Dendritic cell treated with granulocyte-macrophage colony-stimulating factor and Interleukin-4, amounts not matched to agents 40 ng/mL and 50 ng/mL, for 4 days (primary cell): ENCODE results near the gene MYCN.

Source experiments
- H3K27ac Mint-ChIP-seq: one replicate; pipeline ENCODE4 v1.8.0; 2022; ENCODE audit warnings: mild to moderate bottlenecking, mixed read lengths
- H3K27me3 Mint-ChIP-seq: one replicate; pipeline ENCODE4 v1.8.0; 2022; ENCODE audit warnings: mild to moderate bottlenecking, mixed read lengths
- H3K36me3 Mint-ChIP-seq: one replicate; pipeline ENCODE4 v1.8.0; 2022; ENCODE audit warnings: low read depth, mixed read lengths
- H3K4me1 Mint-ChIP-seq: one replicate; pipeline ENCODE4 v1.8.0; 2022; ENCODE audit warnings: low read depth, mixed read lengths
- H3K4me3 Mint-ChIP-seq: one replicate; pipeline ENCODE4 v1.8.0; 2022; ENCODE audit warnings: mild to moderate bottlenecking, moderate library complexity, mixed read lengths
- H3K9me3 Mint-ChIP-seq: one replicate; pipeline ENCODE4 v1.8.0; 2022; ENCODE audit warnings: mixed read lengths
- intact Hi-C: fragments of 100-400 bp; cut with micrococcal nuclease; formaldehyde crosslinking; loops from one replicate; pipeline ENCODE4 v1.15.0; 2022

The MYCN gene

DNA sequence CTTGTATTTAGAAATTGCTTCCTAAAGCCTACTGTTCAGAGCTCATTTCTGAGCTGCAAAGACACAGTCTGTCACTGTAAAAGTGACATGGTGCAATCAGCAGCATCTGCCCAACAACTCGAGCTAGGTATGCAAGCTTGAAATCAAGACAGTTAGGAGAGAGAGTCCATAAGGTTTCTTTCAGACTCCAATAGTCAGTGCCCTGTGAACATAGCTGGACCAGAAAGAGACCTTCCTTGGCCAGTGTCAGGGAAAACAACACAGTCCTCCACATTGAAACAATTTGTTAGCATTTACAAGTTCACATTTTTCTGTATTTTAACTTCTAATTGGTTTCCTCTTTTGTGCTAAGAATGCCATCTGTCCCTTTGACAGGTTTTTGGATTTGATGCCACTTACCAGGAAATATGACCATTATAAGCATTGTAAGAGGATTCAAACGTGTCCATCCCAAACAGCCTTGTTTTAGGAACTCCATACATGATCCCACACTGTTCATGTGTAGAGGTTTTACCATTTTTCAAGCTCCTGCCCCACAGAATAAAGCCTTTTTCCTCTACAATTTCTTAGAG lies 8.9 kb upstream of the MYCN start:
- H3K36me3 Mint-ChIP-seq = no peaks in the 10 kb centered on the region

DNA sequence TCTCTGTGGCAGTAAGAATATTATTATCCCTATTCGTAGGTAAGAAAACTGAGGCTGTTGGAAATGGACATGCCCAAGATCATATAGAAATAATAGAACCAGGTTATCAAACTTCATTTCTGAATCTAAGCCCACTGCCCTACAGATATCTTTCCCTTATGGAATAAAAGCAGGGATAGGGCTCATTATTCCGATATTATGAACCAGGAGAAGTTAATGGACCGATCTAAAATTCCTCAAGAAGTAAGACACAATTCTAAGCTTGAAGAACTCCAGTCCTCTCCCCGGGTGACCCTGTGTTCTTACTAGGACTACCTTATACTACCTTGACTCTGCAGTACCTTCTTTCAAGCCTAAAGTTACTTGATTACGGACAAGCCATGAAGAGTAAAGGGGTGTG lies 8.4 kb upstream of the MYCN start:
- no peaks in the 10 kb centered on the region for H3K4me1 Mint-ChIP-seq

More for the DNA sequence above, 8.9 kb upstream of the MYCN start:
- H3K4me1 Mint-ChIP-seq = no peaks in the 10 kb centered on the region
- H3K27ac Mint-ChIP-seq = no peak overlapping the region
- no peak overlapping the region for H3K4me3 Mint-ChIP-seq
- no peaks in the 10 kb centered on the region for H3K9me3 Mint-ChIP-seq
- peaks cover 2% of the 10 kb centered on the region for H3K27me3 Mint-ChIP-seq
- intact Hi-C loops = no loop called here

DNA sequence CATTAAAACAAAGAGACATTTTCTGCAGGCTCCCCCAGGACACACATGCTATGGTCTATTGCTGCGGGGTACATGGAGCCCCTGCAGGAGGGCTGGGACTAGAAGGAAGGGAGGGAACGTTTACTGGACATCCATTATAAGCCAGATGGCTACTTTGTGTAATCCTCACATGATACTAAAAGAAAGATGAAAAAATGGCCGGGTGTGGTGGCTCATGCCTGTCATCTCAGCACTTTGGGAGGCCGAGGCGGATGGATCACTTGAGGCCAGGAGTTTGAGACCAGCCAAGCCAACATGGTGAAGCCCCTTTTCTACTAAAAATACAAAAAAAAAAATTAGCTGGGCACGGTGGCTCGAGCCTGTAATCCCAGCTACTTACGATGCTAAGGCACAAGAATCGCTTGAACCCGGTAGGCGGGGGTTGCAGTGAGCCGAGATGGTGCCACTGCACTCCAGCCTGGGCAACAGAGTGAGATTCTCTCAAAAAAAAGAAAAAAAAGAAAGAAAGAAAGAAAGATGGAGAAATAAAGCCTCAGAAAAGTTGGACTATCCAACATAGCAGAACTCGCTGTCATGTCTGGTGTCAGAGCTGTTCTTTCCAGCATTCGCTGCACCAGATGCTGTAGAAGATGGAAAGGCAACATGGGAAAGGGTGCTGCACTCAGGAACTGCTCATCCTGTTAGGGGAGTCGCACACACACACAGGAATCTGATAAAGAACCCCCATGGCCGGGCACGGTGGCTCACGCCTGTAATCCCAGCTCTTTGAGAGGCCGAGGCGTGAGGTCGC lies 7.8 kb upstream of the MYCN start:
- no peaks in the 10 kb centered on the region for H3K9me3 Mint-ChIP-seq
- no peak overlapping the region for H3K4me3 Mint-ChIP-seq
- no peak overlapping the region for H3K27ac Mint-ChIP-seq
- H3K36me3 Mint-ChIP-seq = no peaks in the 10 kb centered on the region
- intact Hi-C loops = no loop called here
- H3K4me1 Mint-ChIP-seq = no peaks in the 10 kb centered on the region
- H3K27me3 Mint-ChIP-seq = peaks cover 8% of the 10 kb centered on the region

More for the DNA sequence above, 8.4 kb upstream of the MYCN start:
- Mint-ChIP-seq H3K27ac (no peak overlapping the region), H3K36me3 (no peaks in the 10 kb centered on the region), H3K9me3 (no peaks in the 10 kb centered on the region), H3K4me3 (no peak overlapping the region), H3K27me3 (peaks cover 4% of the 10 kb centered on the region)
- intact Hi-C loops = no loop called here

DNA sequence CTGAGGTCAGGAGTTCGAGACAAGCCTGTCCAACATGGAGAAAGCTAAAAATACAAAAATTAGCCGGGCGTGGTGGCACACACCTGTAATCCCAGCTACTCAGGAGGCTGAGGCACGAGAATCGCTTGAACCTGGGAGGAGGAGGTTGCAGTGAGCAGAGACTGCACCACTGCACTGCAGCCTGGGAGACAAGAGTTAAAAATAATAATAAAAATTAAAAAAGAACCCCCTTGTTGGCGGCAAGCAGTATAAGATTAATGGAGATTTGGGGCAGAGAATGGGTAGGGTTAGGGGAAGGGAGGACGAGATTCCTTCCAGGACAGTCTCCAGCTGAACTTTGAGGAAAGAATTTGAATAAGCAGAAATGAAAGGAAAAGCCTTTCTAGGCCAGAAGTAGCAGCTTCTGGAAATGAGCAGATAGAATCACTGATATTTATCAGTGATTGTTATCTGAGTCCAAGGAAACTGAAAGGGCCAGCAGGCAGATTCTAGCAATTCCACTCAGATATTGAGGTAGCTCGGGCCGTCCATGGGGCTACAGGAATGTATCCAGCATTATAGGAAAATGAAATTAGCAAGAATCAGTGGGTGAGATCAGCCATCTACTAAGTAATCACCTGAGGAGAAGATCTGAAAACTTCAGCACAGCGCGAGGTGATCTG lies 7.0 kb upstream of the MYCN start:
- Mint-ChIP-seq H3K4me1 (no peaks in the 10 kb centered on the region), H3K36me3 (no peaks in the 10 kb centered on the region), H3K27me3 (peaks cover 10% of the 10 kb centered on the region), H3K9me3 (no peaks in the 10 kb centered on the region), H3K27ac (no peak overlapping the region), H3K4me3 (no peak overlapping the region)
- intact Hi-C loops = no loop called here

DNA sequence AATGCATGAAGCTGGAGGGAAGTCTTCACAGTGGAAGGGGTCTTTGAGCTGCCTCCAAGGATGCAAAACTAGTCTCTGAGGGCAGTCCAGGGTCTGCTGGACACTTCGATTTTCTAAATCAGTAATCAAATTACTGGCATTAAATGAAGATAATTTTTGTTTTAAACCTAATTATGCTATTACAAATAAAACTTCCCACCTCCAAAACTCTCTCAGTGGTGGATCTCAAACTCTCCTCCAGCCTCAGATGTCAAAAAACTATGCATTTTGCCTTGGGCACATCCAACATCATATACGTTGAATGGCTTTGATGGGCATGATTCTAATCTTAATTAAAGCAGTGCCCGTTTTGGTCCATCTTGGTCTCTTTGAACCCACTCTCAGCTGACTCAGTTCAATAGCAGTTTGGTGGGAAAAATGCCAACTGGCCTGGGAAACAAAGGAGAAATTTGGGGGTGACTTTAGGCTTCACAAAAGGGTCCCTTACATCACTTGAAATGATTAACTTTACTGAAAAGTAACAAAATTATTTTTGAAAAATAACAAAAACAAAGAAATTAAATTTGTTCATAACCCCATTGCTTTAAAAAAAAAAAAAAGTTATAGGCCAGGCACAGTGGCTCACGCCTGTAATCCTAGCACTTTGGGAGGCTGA lies 5.9 kb upstream of the MYCN start:
- no peaks in the 10 kb centered on the region for H3K36me3 Mint-ChIP-seq
- no peaks in the 10 kb centered on the region for H3K9me3 Mint-ChIP-seq
- no peaks in the 10 kb centered on the region for H3K4me1 Mint-ChIP-seq
- H3K27me3 Mint-ChIP-seq = peaks cover 21% of the 10 kb centered on the region
- intact Hi-C loops = no loop called here
- H3K27ac Mint-ChIP-seq = no peak overlapping the region
- H3K4me3 Mint-ChIP-seq = no peak overlapping the region

DNA sequence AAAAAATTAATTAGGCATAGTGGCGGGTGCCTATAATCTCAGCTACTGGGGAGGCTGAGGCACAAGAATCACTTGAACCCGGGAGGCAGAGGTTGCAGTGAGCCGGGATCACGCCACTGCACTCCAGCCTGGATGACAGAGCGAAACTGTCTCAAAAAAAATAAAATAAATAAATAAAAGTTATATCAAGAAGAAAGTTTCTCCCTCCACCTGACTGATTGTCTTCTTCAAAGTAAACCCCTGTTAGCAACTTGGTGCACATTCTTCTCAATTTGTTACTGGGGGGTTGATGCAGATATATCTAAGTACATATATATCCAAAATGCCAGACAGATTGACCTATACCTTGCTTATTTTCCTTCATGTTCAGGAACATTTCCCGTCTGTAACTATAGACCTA lies 5.2 kb upstream of the MYCN start:
- H3K4me3 Mint-ChIP-seq = no peak overlapping the region
- H3K9me3 Mint-ChIP-seq = no peaks in the 10 kb centered on the region
- intact Hi-C loops = loop anchor here (5.0 kb wide), 1 partner anchor 298 kb away; no protein-coding TSS in a partner anchor
- no peak overlapping the region for H3K27ac Mint-ChIP-seq
- peaks cover 28% of the 10 kb centered on the region for H3K27me3 Mint-ChIP-seq
- H3K36me3 Mint-ChIP-seq = no peaks in the 10 kb centered on the region
- H3K4me1 Mint-ChIP-seq = peaks cover 8% of the 10 kb centered on the region

DNA sequence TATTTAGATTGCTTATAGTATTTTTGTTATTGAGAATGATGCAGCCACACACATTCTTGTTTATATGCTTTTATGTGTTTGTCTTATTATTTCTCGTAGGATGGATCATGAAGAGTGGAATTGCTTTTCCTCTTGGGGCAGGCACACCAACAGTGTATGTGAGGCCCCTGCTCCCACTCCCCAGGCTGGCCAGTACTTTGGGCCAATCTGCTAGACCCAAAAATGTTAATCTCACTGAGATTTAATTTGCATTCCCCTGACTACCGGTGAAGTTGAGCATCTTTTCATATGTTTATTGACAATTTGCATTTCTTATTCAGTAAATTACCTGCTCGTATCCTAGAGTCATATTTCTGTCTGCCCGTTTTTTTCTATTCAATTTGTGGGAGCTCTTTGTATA lies 4.7 kb upstream of the MYCN start:
- intact Hi-C loops = loop anchor here (2.0 to 5.0 kb wide), 2 partner anchors 298 to 347 kb away; no protein-coding TSS in a partner anchor
- H3K27me3 Mint-ChIP-seq = peaks cover 33% of the 10 kb centered on the region
- H3K4me3 Mint-ChIP-seq = no peak overlapping the region
- peaks cover 12% of the 10 kb centered on the region for H3K4me1 Mint-ChIP-seq
- H3K9me3 Mint-ChIP-seq = no peaks in the 10 kb centered on the region
- no peaks in the 10 kb centered on the region for H3K36me3 Mint-ChIP-seq
- no peak overlapping the region for H3K27ac Mint-ChIP-seq

DNA sequence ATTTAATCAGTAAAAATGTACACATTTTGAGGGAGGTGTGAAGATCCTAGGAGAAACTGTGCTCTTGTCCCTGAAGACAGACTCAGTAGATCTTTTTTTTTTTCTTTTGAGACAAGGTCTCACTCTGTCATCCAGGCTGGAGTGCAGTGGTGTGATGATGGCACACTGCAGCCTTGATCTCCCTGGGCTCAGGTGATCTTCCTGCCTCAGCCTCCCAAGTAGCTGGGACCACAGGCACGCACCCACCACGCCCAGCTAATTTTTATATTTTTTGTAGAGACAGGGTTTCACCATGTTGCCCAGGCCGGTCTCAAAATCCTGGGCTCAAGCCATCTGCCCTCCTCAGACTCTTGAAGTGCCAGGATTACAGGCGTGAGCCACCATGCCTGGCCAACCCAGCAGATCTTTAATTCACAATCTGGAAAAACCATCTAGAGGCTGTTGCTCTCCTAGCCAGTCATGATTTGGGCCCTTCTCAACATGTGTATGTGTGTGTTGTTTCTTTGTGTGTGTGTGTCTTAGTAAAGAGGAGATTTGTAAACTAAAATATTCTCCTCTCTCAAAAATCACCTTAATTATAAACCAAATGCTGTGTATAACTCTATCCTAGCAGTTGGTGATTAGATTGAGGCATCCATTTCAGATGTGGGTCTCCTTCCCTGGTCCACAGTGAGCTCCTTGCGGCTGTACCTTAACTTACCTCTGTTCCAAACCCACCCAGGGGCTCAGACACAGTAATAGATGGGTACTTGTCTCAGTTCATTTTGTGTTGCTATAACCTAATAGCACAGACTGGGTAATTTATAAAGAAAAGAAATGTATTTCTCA lies 3.9 kb upstream of the MYCN start:
- no peak overlapping the region for H3K4me3 Mint-ChIP-seq
- intact Hi-C loops = loop anchor here (2.0 to 5.0 kb wide), 2 partner anchors 299 to 346 kb away; no protein-coding TSS in a partner anchor
- no peaks in the 10 kb centered on the region for H3K9me3 Mint-ChIP-seq
- no peak overlapping the region for H3K27ac Mint-ChIP-seq
- peaks cover 41% of the 10 kb centered on the region for H3K27me3 Mint-ChIP-seq
- no peaks in the 10 kb centered on the region for H3K36me3 Mint-ChIP-seq
- H3K4me1 Mint-ChIP-seq = peaks cover 20% of the 10 kb centered on the region

DNA sequence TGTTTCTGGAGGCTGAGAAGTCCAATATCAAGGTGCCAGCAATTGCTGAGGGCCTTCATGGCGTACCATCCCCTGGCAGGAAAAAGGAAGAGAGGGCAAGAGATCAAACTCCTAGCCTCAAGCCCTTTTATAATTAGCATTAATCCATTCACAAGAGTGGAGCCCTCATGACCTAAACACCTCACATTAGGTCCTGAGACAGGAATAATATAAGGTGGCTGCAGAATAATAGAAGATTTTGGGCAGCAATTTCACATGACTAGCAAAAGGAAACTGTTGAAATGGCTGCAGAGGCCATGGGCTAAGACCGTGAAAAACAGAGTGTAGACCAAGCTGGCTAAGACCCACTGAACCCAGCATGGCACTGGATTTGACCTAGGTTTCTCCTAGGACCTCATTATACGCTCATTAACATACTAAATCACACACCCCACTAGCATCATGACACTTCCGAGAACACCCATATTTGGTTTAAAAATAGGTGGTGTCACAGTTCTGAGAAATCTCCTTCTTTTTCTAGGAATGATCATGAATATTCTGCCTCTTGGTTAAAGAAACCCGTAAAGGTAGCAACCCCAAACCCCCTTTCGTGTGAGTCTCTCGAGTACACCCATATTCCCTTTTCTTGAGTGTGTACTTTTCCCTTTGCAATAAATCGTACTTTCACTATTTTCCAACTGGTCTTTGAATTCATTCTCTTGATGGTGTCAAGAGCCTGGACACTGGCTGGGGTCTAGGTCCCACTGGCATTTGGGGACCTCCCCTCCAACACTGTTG lies 3.1 kb upstream of the MYCN start:
- Mint-ChIP-seq H3K9me3 (no peaks in the 10 kb centered on the region), H3K36me3 (no peaks in the 10 kb centered on the region), H3K27ac (no peak overlapping the region), H3K27me3 (peaks cover 48% of the 10 kb centered on the region), H3K4me1 (peaks cover 20% of the 10 kb centered on the region), H3K4me3 (no peak overlapping the region)
- intact Hi-C loops = loop anchor here (2.0 to 5.0 kb wide), 2 partner anchors 300 to 346 kb away; no protein-coding TSS in a partner anchor

DNA sequence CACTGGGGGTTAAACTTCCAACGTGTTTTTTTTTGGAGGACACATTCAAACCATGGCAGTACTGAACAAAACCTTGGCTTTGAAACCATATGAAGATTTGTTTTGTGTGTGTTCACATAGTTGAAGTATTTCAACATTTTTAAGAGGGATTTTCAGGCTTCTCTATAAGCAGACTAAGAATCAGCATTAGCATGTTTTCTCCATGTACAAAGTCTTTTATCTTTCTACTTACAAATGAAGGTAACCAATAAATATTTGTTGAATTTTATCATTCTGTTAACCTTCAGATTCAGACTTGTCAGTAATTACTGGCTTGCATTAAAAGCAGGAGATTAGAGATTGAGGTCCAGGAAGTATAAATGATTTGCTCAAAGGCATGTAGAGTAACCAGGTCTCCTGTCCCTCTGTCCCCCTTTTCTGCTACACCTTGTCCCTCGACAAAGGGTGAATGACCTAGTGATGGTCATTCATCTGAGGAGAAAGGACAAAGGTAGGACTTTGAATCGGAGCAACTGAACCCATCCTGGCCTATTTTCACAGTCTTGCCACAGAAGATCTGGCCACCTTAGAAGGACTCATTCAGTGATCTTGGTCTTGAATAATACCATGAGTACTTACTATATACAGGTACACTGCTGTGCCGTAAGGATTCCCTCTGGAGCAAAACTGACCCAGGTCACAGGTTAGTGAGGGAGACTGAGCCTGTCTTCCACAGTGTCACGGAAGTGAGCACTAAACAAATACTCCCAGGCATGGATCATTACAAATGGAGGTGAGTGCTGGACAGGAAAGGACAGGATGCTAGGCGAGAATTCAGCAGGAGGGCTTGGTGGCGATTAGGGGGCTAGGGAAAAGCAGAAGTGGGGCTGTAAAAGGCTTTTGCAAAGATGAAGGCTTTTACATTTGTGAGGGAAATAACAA lies 2.2 kb upstream of the MYCN start:
- H3K36me3 Mint-ChIP-seq = no peaks in the 10 kb centered on the region
- peaks cover 20% of the 10 kb centered on the region for H3K4me1 Mint-ChIP-seq
- H3K27ac Mint-ChIP-seq = no peak overlapping the region
- H3K27me3 Mint-ChIP-seq = peaks cover 54% of the 10 kb centered on the region
- intact Hi-C loops = loop anchor here (2.0 to 5.0 kb wide), 3 partner anchors 281 to 345 kb away; no protein-coding TSS in a partner anchor
- H3K9me3 Mint-ChIP-seq = no peaks in the 10 kb centered on the region
- no peak overlapping the region for H3K4me3 Mint-ChIP-seq

DNA sequence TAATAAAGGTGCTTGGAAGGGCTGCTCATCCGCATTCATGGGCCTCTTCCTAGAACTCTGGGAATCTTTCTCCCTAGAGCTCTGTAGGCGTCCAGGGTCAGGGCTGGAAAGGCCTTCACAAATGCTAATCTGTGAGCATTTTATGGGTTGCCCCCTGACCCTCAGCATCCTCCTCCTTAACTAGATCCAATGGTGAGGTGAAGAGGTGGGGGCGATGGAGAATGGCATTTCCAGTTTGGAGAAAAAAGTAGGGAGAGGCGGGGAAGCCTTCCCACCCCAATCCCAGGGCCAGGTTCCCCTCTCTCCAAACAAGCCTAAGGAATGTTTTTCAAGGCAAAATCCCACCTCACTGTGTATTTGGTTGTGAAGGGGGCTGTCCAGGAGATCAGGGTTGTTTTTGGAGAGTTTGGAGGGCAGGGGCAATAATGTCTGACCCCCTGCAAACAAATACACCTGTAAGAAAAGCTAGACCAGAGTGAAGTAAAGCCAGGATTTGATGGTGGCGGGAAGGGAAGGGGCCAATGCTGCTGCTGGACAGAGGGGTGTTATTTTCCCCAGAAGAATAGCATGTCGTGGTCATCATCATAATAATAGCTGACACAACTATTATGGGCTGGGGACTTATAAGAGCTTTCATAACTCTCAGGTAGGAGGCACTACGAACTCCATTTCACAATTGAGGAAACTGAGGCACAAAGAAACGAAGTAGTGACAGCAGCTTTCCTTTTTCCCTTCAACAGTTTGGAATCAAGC lies 1.4 kb upstream of the MYCN start:
- Mint-ChIP-seq H3K4me1 (peaks cover 21% of the 10 kb centered on the region), H3K9me3 (no peaks in the 10 kb centered on the region), H3K27me3 (peaks cover 62% of the 10 kb centered on the region), H3K36me3 (no peaks in the 10 kb centered on the region), H3K27ac (no peak overlapping the region), H3K4me3 (no peak overlapping the region)
- intact Hi-C loops = loop anchor here (2.0 to 5.0 kb wide), 2 partner anchors 280 to 302 kb away; no protein-coding TSS in a partner anchor
